GM12875 (cell line): ENCODE data around the gene SHB.

ENCODE experiments used
- H3K4me3 ChIP-seq: one replicate; pipeline ENCODE4 v1.5.1; 2011; ENCODE audit warnings: low read depth, low read length, control low read depth
- CTCF ChIP-seq: IDR thresholded peaks from 2 replicates; pipeline ENCODE4 v1.5.1; 2011; ENCODE audit warnings: low read depth, mild to moderate bottlenecking, control low read depth, inconsistent platforms, low read length, moderate library complexity, borderline replicate concordance; ENCODE audit not compliant: insufficient read depth

The SHB gene

DNA sequence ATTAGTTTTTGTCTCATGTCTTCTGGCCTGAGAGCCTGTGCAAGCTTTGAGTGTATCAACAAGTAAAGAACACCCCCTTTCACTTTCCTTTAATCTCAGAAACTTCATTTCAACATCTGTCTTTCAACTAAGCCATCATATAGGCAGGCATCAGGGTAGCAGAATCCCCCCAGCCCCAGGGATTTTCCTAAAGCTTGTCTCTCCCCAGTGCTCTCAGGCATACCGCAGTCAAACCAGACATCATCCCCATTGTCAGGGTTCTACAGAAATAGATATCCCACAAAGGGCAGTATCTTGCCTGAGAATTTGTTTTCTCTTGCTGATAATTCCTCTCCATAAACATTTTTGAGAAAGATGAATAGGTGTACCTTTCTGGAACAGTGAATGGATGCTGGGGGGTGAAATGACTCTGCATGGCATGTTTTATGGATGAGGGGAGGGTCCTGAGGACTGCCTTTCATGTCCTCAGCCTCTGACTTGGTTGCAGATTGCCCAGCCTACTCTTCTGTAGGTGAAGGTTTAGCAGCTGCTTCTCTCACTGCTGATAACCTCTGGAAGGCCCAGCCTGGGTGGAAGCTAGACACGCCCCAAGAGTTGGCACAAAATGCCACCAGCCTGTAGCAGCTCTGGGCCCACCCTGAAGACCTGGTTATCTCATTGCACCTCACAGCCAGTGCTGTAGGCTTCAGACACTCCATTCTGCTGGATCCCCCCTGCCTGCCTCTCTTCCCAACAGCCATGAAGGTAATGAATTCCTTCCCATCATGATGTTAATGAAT is 20.5 kb upstream of the SHB start:
- no peak for TF ChIP-seq CTCF
- H3K4me3 ChIP-seq = no peak overlapping the region

DNA sequence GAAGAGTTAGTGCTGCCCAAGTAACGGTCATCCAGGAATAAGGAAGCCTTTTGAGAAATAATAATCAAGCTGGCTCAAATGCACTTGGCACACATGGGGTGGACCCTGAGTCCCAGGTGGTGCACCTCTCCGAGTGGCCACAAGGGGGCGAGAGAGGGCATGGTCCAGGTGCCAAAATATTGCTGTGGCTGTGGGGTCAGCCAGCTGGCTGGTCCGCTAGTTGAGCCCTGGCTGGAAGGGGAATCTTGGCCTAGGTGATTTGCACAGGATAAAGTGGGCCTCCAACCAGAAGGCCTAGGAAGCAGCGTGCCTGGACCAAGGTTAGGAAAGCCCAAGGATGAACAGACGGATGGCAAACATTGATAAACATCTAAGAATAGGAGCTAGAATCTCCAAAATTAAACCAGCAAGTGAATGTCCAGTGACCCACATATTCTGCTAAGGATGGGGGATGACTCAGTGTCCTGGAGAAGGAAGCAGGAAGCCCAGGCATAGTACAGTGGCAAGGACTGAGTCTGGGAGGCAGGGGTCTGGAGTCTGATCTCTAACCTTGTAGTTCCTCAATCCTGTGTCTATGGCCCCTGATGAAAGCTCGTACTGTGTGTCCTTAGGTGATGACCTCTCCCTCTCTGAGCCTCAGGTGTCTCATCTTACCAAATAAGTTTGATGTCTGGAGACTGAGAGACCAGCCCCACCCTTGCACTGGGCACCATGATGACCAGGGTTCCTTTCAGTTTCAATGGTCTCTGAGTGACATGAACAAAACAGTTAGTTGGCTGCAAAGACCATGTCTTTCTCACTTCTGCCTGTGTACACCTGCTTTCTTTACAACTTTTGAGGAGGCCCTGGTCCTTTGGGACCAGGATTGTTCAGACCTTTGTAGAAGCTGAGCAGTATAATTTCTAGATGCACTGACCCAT is 19.2 kb upstream of the SHB start:
- peak; percentile 97 for TF ChIP-seq CTCF
- H3K4me3 ChIP-seq = no peak overlapping the region

DNA sequence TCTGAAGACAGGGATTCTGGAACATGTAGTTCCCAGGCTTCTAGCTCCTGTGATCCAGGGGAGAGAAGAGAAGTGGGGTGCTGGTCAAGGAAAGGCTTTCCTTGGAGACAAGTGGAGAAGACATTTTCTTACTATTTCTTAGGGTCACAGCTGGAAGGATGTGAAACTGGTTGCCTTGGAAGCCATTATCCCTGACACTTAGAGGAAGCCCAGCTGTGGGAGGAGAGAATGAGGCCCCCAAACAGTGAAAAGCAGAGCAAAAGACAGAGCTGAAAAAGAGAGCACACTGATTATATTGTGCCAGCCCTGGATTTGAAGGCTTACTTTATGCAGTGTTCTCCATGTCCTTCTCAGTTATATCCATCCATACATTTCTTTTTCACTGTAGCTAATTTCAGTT is 17.5 kb upstream of the SHB start:
- no peak for TF ChIP-seq CTCF

DNA sequence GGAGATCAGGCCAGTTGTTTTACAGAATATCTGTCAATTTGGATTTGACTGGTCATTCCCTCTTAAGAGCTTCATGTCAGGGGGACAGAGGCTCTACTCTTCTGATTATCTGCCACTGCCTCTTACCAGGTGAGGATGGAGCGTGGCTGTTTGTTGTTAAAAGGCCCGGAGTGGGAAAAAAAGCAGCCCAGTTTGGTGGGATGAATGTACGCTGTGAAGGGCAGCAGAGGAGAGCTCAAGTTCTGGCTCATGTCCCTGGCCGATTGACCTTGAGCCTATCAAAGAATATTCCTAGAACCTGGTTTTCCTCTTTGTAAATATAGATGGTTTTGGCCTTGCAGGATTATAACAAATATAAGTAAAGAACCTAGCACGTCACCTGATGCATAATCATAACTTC is 16.3 kb upstream of the SHB start:
- no peak overlapping the region for H3K4me3 ChIP-seq
- no peak for TF ChIP-seq CTCF

More for the DNA sequence above, 17.5 kb upstream of the SHB start:
- H3K4me3 ChIP-seq = no peak overlapping the region

DNA sequence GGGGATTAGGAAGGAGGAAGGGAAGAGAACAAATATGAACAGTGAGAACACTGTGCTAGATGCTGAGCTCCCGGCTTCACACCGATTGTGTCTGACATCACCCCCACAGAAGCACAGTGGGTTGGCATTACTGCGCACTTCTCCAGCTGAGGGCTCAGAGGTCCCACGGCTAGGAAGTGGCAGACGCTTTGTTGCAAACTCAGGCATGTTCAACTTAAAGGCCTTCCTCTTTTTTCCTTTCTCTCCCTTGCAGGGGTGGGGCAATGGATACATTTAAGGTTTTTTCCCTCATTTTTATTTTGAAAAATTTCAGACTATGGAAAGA is 15.5 kb upstream of the SHB start:
- H3K4me3 ChIP-seq = no peak overlapping the region
- no peak for TF ChIP-seq CTCF

DNA sequence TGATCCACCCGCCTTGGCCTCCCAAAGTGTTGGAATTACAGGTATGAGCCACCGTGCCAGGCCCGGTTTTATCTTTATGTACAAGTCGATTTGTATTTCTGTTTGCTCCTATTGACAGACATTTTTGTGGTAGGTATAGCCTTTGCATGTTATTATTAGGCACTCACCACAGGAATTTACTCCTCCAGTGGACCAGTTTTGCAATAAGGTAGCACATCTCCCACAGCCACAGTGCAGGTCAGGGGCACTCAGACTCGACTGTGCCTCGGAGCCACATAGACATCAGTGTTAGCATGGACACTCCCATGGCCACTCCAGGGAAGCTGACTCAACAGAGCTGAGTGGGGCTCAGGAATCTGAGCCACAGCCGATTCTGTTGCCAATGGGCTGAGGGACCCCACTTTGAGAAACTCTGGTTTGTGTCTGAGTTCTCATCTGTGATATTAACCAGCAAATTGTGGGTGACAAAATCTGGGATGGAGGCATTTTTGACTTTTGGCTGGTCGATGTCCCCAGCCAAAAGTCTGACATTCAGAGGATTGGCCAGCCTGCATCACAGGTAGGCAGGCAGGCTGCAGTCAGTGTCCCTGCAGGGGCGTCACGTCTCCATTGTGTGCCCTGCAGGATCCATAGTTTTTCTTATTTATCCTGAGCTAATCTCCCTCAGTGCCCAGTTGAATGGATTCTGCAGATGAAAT is 15.0 kb upstream of the SHB start:
- TF ChIP-seq CTCF = no peak
- no peak overlapping the region for H3K4me3 ChIP-seq
